Neural cell (in vitro differentiated cells): ENCODE data around the gene ECM2. TPM values are rescaled to one million over a fixed set of nuclear protein-coding genes. Genes with fewer than 3 reads are reported as not detected.

Source experiments
- H2AFZ ChIP-seq: fragments of 200-600, 300-800 bp; sonication (generic), shearing (Covaris generic); 2 replicates; pipeline ENCODE4 v1.6.0; 2014; ENCODE audit warnings: low read depth, mild to moderate bottlenecking, antibody characterized with exemption, low read length, moderate library complexity
- H3F3A ChIP-seq: fragments of 200-600 bp; shearing (Covaris generic); 2 replicates; pipeline ENCODE4 v1.6.1; 2016; ENCODE audit warnings: mild to moderate bottlenecking, moderate library complexity, mixed read lengths, antibody characterized with exemption, low read length; ENCODE audit not compliant: insufficient read depth, poor library complexity, severe bottlenecking
- H3K27ac ChIP-seq: fragments of 200-600, 300-800 bp; sonication (generic), shearing (Covaris generic); 2 replicates; pipeline ENCODE4 v1.5.1; 2014; ENCODE audit warnings: mild to moderate bottlenecking, low read length, moderate library complexity
- H3K27me3 ChIP-seq: fragments of 300-800, 200-600 bp; sonication (generic), shearing (Covaris generic); 2 replicates; pipeline ENCODE4 v1.6.0; 2014; ENCODE audit warnings: mild to moderate bottlenecking, low read depth, low read length, moderate library complexity; ENCODE audit not compliant: insufficient read depth
- H3K36me3 ChIP-seq: fragments of 300-800, 200-600 bp; sonication (generic), shearing (Covaris generic); 2 replicates; pipeline ENCODE4 v1.5.1; 2014; ENCODE audit warnings: mild to moderate bottlenecking, antibody characterized with exemption, low read length, moderate library complexity; ENCODE audit not compliant: insufficient read depth
- H3K4me2 ChIP-seq: fragments of 300-800, 200-600 bp; sonication (generic), shearing (Covaris generic); 2 replicates; pipeline ENCODE4 v1.6.0; 2014; ENCODE audit warnings: mild to moderate bottlenecking, low read length
- H3K4me3 ChIP-seq: fragments of 300-800, 200-600 bp; sonication (generic), shearing (Covaris generic); 2 replicates; pipeline ENCODE4 v1.5.1; 2014; ENCODE audit warnings: mild to moderate bottlenecking, low read length, moderate library complexity
- H3K79me2 ChIP-seq: fragments of 200-600 bp; shearing (Covaris generic); replicated peaks from 2 replicates; pipeline ENCODE4 v1.6.0; 2014; ENCODE audit warnings: mild to moderate bottlenecking, low read length, moderate library complexity; ENCODE audit not compliant: insufficient read depth
- H3K9ac ChIP-seq: fragments of 300-800, 200-600 bp; sonication (generic), shearing (Covaris generic); 2 replicates; pipeline ENCODE4 v1.6.1; 2016; ENCODE audit warnings: mild to moderate bottlenecking, low read length, mixed read lengths
- H3K9me2 ChIP-seq: fragments of 200-600 bp; shearing (Covaris generic); 2 replicates; pipeline ENCODE4 v1.6.1; 2016; ENCODE audit warnings: mild to moderate bottlenecking, low read length, mixed read lengths; ENCODE audit not compliant: insufficient read depth
- H3K9me3 ChIP-seq: fragments of 200-600, 300-800 bp; sonication (generic), shearing (Covaris generic); 2 replicates; pipeline ENCODE4 v1.6.1; 2016; ENCODE audit warnings: mild to moderate bottlenecking, mixed run types, low read length, moderate library complexity, mixed read lengths
- H4K20me1 ChIP-seq: fragments of 200-600 bp; shearing (Covaris generic); 2 replicates; pipeline ENCODE4 v1.6.1; 2016; ENCODE audit warnings: mild to moderate bottlenecking, mixed run types; ENCODE audit not compliant: insufficient read depth
- CTCF ChIP-seq: fragments of 450-650 bp; IDR thresholded peaks from 2 replicates; pipeline ENCODE4 v1.5.1; 2014; ENCODE audit warnings: antibody characterized with exemption, mild to moderate bottlenecking, moderate library complexity; ENCODE audit not compliant: poor library complexity, severe bottlenecking
- EP300 ChIP-seq: fragments of 450-650 bp; conservative IDR thresholded peaks from 2 replicates; pipeline ENCODE4 v1.6.1; 2014; ENCODE audit warnings: antibody characterized with exemption, mild to moderate bottlenecking, moderate library complexity; ENCODE audit not compliant: poor library complexity, severe bottlenecking
- EZH2 ChIP-seq: fragments of 200-600, 300-800 bp; shearing (Covaris generic), sonication (generic); IDR thresholded peaks from 2 replicates; pipeline ENCODE4 v1.6.1; 2014; ENCODE audit warnings: antibody characterized with exemption, low read length, borderline replicate concordance, mild to moderate bottlenecking; ENCODE audit not compliant: insufficient read depth, poor library complexity, severe bottlenecking
- MXI1 ChIP-seq: fragments of 450-650 bp; conservative IDR thresholded peaks from 2 replicates; pipeline ENCODE4 v1.6.1; 2014; ENCODE audit warnings: antibody characterized with exemption, mild to moderate bottlenecking; ENCODE audit not compliant: poor library complexity, severe bottlenecking
- POLR2AphosphoS5 ChIP-seq: IDR thresholded peaks from 2 replicates; pipeline ENCODE4 v1.6.1; 2012
- RAD21 ChIP-seq: fragments of 450-650 bp; conservative IDR thresholded peaks from 2 replicates; pipeline ENCODE4 v1.6.1; 2014; ENCODE audit warnings: antibody characterized with exemption, mild to moderate bottlenecking, moderate library complexity
- REST ChIP-seq: IDR thresholded peaks from 2 replicates; pipeline ENCODE4 v1.6.1; 2012; ENCODE audit warnings: borderline replicate concordance
- SMC3 ChIP-seq: fragments of 450-650 bp; conservative IDR thresholded peaks from 2 replicates; pipeline ENCODE4 v1.6.1; 2014; ENCODE audit warnings: antibody characterized with exemption, mild to moderate bottlenecking, moderate library complexity; ENCODE audit not compliant: poor library complexity
- TAF1 ChIP-seq: IDR thresholded peaks from 2 replicates; pipeline ENCODE4 v1.6.1; 2012; ENCODE audit warnings: low read depth
- polyA plus RNA-seq: library from polyadenylated mRNA; depleted of rRNA; stranded (reverse); fragments of >200 nt; gene quantifications from 2 replicates; pipeline ENCODE4 v1.2.3, GENCODE V29; 2014

ECM2 gene
- polyA plus RNA-seq, 1 donor from 2014 or later, result not detected

- no peaks in the 10 kb centered on the region for H3K27me3 ChIP-seq
- no peak for TF ChIP-seq CTCF
- TF ChIP-seq MXI1, result no peak
- TF ChIP-seq RAD21, result no peak
- TF ChIP-seq POLR2AphosphoS5, result no peak
These were observed 30.9 kb downstream of the ECM2 start for GRCh38 chr9:92504881-92505280.

GRCh38 chr9:92503156-92503555 is 32.6 kb downstream of the ECM2 start:
- H3K4me2 ChIP-seq, result no peak overlapping the region
- TF ChIP-seq EZH2 (no peak), REST (no peak), EP300 (no peak), TAF1 (no peak), MXI1 (no peak), RAD21 (no peak), SMC3 (no peak), POLR2AphosphoS5 (no peak), CTCF (no peak)
- no peaks in the 10 kb centered on the region for H4K20me1 ChIP-seq
- H3K9me3 ChIP-seq, result no peaks in the 10 kb centered on the region
- no peak overlapping the region for H2AFZ ChIP-seq
- H3K9me2 ChIP-seq, result no peaks in the 10 kb centered on the region
- no peaks in the 10 kb centered on the region for H3K79me2 ChIP-seq
- no peaks in the 10 kb centered on the region for H3K36me3 ChIP-seq
- no peak overlapping the region for H3K4me3 ChIP-seq
- no peak overlapping the region for H3K27ac ChIP-seq
- H3F3A ChIP-seq, result no peaks in the 10 kb centered on the region
- no peak overlapping the region for H3K9ac ChIP-seq
- no peaks in the 10 kb centered on the region for H3K27me3 ChIP-seq

More at GRCh38 chr9:92504881-92505280, 30.9 kb downstream of the ECM2 start:
- no peak overlapping the region for H2AFZ ChIP-seq
- H3K9me3 ChIP-seq, result no peaks in the 10 kb centered on the region
- no peak overlapping the region for H3K4me3 ChIP-seq
- no peaks in the 10 kb centered on the region for H4K20me1 ChIP-seq
- no peaks in the 10 kb centered on the region for H3K79me2 ChIP-seq
- no peak overlapping the region for H3K9ac ChIP-seq
- H3K9me2 ChIP-seq, result no peaks in the 10 kb centered on the region
- H3K36me3 ChIP-seq, result no peaks in the 10 kb centered on the region
- H3K4me2 ChIP-seq, result no peak overlapping the region
- H3K27ac ChIP-seq, result no peak overlapping the region
- no peaks in the 10 kb centered on the region for H3F3A ChIP-seq
